Neural cell (in vitro differentiated cells): ENCODE results near the gene CAPN9. TPM values are rescaled to one million over a fixed set of nuclear protein-coding genes. Genes with fewer than 3 reads are reported as not detected.

Source experiments
- H2AFZ ChIP-seq: fragments of 200-600, 300-800 bp; sonication (generic), shearing (Covaris generic); 2 replicates; pipeline ENCODE4 v1.6.0; 2014; ENCODE audit warnings: low read depth, mild to moderate bottlenecking, antibody characterized with exemption, low read length, moderate library complexity
- H3F3A ChIP-seq: fragments of 200-600 bp; shearing (Covaris generic); 2 replicates; pipeline ENCODE4 v1.6.1; 2016; ENCODE audit warnings: mild to moderate bottlenecking, moderate library complexity, mixed read lengths, antibody characterized with exemption, low read length; ENCODE audit not compliant: insufficient read depth, poor library complexity, severe bottlenecking
- H3K27ac ChIP-seq: fragments of 200-600, 300-800 bp; sonication (generic), shearing (Covaris generic); 2 replicates; pipeline ENCODE4 v1.5.1; 2014; ENCODE audit warnings: mild to moderate bottlenecking, low read length, moderate library complexity
- H3K27me3 ChIP-seq: fragments of 300-800, 200-600 bp; sonication (generic), shearing (Covaris generic); 2 replicates; pipeline ENCODE4 v1.6.0; 2014; ENCODE audit warnings: mild to moderate bottlenecking, low read depth, low read length, moderate library complexity; ENCODE audit not compliant: insufficient read depth
- H3K36me3 ChIP-seq: fragments of 300-800, 200-600 bp; sonication (generic), shearing (Covaris generic); 2 replicates; pipeline ENCODE4 v1.5.1; 2014; ENCODE audit warnings: mild to moderate bottlenecking, antibody characterized with exemption, low read length, moderate library complexity; ENCODE audit not compliant: insufficient read depth
- H3K4me2 ChIP-seq: fragments of 300-800, 200-600 bp; sonication (generic), shearing (Covaris generic); 2 replicates; pipeline ENCODE4 v1.6.0; 2014; ENCODE audit warnings: mild to moderate bottlenecking, low read length
- H3K4me3 ChIP-seq: fragments of 300-800, 200-600 bp; sonication (generic), shearing (Covaris generic); 2 replicates; pipeline ENCODE4 v1.5.1; 2014; ENCODE audit warnings: mild to moderate bottlenecking, low read length, moderate library complexity
- H3K79me2 ChIP-seq: fragments of 200-600 bp; shearing (Covaris generic); replicated peaks from 2 replicates; pipeline ENCODE4 v1.6.0; 2014; ENCODE audit warnings: mild to moderate bottlenecking, low read length, moderate library complexity; ENCODE audit not compliant: insufficient read depth
- H3K9ac ChIP-seq: fragments of 300-800, 200-600 bp; sonication (generic), shearing (Covaris generic); 2 replicates; pipeline ENCODE4 v1.6.1; 2016; ENCODE audit warnings: mild to moderate bottlenecking, low read length, mixed read lengths
- H3K9me2 ChIP-seq: fragments of 200-600 bp; shearing (Covaris generic); 2 replicates; pipeline ENCODE4 v1.6.1; 2016; ENCODE audit warnings: mild to moderate bottlenecking, low read length, mixed read lengths; ENCODE audit not compliant: insufficient read depth
- H3K9me3 ChIP-seq: fragments of 200-600, 300-800 bp; sonication (generic), shearing (Covaris generic); 2 replicates; pipeline ENCODE4 v1.6.1; 2016; ENCODE audit warnings: mild to moderate bottlenecking, mixed run types, low read length, moderate library complexity, mixed read lengths
- H4K20me1 ChIP-seq: fragments of 200-600 bp; shearing (Covaris generic); 2 replicates; pipeline ENCODE4 v1.6.1; 2016; ENCODE audit warnings: mild to moderate bottlenecking, mixed run types; ENCODE audit not compliant: insufficient read depth
- EP300 ChIP-seq: fragments of 450-650 bp; conservative IDR thresholded peaks from 2 replicates; pipeline ENCODE4 v1.6.1; 2014; ENCODE audit warnings: antibody characterized with exemption, mild to moderate bottlenecking, moderate library complexity; ENCODE audit not compliant: poor library complexity, severe bottlenecking
- EZH2 ChIP-seq: fragments of 200-600, 300-800 bp; shearing (Covaris generic), sonication (generic); IDR thresholded peaks from 2 replicates; pipeline ENCODE4 v1.6.1; 2014; ENCODE audit warnings: antibody characterized with exemption, low read length, borderline replicate concordance, mild to moderate bottlenecking; ENCODE audit not compliant: insufficient read depth, poor library complexity, severe bottlenecking
- MXI1 ChIP-seq: fragments of 450-650 bp; conservative IDR thresholded peaks from 2 replicates; pipeline ENCODE4 v1.6.1; 2014; ENCODE audit warnings: antibody characterized with exemption, mild to moderate bottlenecking; ENCODE audit not compliant: poor library complexity, severe bottlenecking
- POLR2AphosphoS5 ChIP-seq: IDR thresholded peaks from 2 replicates; pipeline ENCODE4 v1.6.1; 2012
- RAD21 ChIP-seq: fragments of 450-650 bp; conservative IDR thresholded peaks from 2 replicates; pipeline ENCODE4 v1.6.1; 2014; ENCODE audit warnings: antibody characterized with exemption, mild to moderate bottlenecking, moderate library complexity
- SMC3 ChIP-seq: fragments of 450-650 bp; conservative IDR thresholded peaks from 2 replicates; pipeline ENCODE4 v1.6.1; 2014; ENCODE audit warnings: antibody characterized with exemption, mild to moderate bottlenecking, moderate library complexity; ENCODE audit not compliant: poor library complexity
- TAF1 ChIP-seq: IDR thresholded peaks from 2 replicates; pipeline ENCODE4 v1.6.1; 2012; ENCODE audit warnings: low read depth
- polyA plus RNA-seq: library from polyadenylated mRNA; depleted of rRNA; stranded (reverse); fragments of >200 nt; gene quantifications from 2 replicates; pipeline ENCODE4 v1.2.3, GENCODE V29; 2014
- TF ChIP-seq, protein P1 (sequence below): fragments of 450-650 bp; IDR thresholded peaks from 2 replicates; pipeline ENCODE4 v1.5.1; 2014; ENCODE audit warnings: antibody characterized with exemption, mild to moderate bottlenecking, moderate library complexity; ENCODE audit not compliant: poor library complexity, severe bottlenecking
- TF ChIP-seq, protein P2 (sequence below): IDR thresholded peaks from 2 replicates; pipeline ENCODE4 v1.6.1; 2012; ENCODE audit warnings: borderline replicate concordance

The CAPN9 gene
- polyA plus RNA-seq, 1 donor from 2014 or later = 0.14 TPM

DNA sequence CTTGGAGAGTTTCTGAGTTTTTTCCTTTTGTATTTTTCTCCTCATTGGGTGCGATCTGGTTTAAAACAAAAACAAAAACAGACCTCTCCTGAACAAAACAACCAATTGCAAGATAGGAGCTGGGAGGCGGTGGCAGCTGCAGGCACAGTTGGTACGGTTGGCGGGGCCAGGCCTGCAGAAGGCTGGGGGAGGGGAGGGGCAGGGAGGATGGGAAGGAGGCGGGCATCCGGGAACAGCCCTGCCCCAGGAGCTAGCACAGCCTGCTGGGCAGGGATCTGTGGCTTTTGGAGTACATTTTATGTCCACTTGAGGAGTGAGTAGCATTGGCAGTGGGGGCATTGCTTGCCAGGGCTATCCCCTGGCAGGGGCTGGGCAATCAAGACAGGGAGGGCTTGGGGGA, 5.2 kb downstream of the CAPN9 start:
- Histone ChIP-seq H3K79me2 (no peaks in the 10 kb centered on the region), H3K4me2 (no peak overlapping the region), H3K27ac (no peak overlapping the region), H3K9me2 (no peaks in the 10 kb centered on the region), H3K36me3 (no peaks in the 10 kb centered on the region), H3K9me3 (no peaks in the 10 kb centered on the region), H3K27me3 (no peaks in the 10 kb centered on the region), H3F3A (no peaks in the 10 kb centered on the region), H2AFZ (no peak overlapping the region), H4K20me1 (no peaks in the 10 kb centered on the region), H3K4me3 (no peak overlapping the region), H3K9ac (no peak overlapping the region)
- TF ChIP-seq, protein P1, sequence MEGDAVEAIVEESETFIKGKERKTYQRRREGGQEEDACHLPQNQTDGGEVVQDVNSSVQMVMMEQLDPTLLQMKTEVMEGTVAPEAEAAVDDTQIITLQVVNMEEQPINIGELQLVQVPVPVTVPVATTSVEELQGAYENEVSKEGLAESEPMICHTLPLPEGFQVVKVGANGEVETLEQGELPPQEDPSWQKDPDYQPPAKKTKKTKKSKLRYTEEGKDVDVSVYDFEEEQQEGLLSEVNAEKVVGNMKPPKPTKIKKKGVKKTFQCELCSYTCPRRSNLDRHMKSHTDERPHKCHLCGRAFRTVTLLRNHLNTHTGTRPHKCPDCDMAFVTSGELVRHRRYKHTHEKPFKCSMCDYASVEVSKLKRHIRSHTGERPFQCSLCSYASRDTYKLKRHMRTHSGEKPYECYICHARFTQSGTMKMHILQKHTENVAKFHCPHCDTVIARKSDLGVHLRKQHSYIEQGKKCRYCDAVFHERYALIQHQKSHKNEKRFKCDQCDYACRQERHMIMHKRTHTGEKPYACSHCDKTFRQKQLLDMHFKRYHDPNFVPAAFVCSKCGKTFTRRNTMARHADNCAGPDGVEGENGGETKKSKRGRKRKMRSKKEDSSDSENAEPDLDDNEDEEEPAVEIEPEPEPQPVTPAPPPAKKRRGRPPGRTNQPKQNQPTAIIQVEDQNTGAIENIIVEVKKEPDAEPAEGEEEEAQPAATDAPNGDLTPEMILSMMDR = no peak
- TF ChIP-seq EP300 = no peak
- no peak for TF ChIP-seq TAF1
- TF ChIP-seq RAD21 = no peak
- TF ChIP-seq SMC3 = no peak
- TF ChIP-seq POLR2AphosphoS5 = no peak
- TF ChIP-seq MXI1 = no peak
- no peak for TF ChIP-seq EZH2
- TF ChIP-seq, protein P2, sequence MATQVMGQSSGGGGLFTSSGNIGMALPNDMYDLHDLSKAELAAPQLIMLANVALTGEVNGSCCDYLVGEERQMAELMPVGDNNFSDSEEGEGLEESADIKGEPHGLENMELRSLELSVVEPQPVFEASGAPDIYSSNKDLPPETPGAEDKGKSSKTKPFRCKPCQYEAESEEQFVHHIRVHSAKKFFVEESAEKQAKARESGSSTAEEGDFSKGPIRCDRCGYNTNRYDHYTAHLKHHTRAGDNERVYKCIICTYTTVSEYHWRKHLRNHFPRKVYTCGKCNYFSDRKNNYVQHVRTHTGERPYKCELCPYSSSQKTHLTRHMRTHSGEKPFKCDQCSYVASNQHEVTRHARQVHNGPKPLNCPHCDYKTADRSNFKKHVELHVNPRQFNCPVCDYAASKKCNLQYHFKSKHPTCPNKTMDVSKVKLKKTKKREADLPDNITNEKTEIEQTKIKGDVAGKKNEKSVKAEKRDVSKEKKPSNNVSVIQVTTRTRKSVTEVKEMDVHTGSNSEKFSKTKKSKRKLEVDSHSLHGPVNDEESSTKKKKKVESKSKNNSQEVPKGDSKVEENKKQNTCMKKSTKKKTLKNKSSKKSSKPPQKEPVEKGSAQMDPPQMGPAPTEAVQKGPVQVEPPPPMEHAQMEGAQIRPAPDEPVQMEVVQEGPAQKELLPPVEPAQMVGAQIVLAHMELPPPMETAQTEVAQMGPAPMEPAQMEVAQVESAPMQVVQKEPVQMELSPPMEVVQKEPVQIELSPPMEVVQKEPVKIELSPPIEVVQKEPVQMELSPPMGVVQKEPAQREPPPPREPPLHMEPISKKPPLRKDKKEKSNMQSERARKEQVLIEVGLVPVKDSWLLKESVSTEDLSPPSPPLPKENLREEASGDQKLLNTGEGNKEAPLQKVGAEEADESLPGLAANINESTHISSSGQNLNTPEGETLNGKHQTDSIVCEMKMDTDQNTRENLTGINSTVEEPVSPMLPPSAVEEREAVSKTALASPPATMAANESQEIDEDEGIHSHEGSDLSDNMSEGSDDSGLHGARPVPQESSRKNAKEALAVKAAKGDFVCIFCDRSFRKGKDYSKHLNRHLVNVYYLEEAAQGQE = no peak

DNA sequence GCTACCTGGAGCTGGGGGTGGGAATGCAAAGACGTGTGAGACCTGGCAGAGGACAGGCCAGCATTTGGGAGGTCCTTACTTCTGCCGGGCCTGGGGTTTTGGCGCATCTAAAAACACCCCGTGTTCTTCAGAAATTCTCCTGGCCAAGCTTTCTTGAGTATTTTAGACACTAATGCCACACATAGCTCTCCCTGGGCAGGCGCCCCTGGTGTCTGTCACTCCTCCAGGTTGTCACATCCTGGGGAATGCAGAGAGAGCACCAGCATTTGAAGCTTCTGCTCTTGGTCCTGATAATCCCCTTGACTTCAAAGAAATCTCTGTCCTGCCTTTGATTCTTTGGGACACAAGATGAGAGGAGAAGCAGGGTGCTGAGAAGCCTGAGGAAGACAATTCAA, 6.0 kb downstream of the CAPN9 start:
- no peaks in the 10 kb centered on the region for H3K9me3 ChIP-seq
- peak overlapping the region; percentile 34 for H3K9ac ChIP-seq
- H3K4me2 ChIP-seq = no peak overlapping the region
- no peak overlapping the region for H3K27ac ChIP-seq
- no peaks in the 10 kb centered on the region for H3F3A ChIP-seq
- TF ChIP-seq POLR2AphosphoS5 (no peak), RAD21 (no peak), EZH2 (no peak), SMC3 (no peak), MXI1 (no peak)
- TF ChIP-seq, protein P2 = no peak
- peak overlapping the region; percentile 27 for H2AFZ ChIP-seq
- H3K36me3 ChIP-seq = no peaks in the 10 kb centered on the region
- H3K4me3 ChIP-seq = no peak overlapping the region
- H3K79me2 ChIP-seq = no peaks in the 10 kb centered on the region
- H3K27me3 ChIP-seq = no peaks in the 10 kb centered on the region
- no peaks in the 10 kb centered on the region for H4K20me1 ChIP-seq
- H3K9me2 ChIP-seq = no peaks in the 10 kb centered on the region
